ENCODE measurements around the gene METTL25.

The METTL25 gene

DNA sequence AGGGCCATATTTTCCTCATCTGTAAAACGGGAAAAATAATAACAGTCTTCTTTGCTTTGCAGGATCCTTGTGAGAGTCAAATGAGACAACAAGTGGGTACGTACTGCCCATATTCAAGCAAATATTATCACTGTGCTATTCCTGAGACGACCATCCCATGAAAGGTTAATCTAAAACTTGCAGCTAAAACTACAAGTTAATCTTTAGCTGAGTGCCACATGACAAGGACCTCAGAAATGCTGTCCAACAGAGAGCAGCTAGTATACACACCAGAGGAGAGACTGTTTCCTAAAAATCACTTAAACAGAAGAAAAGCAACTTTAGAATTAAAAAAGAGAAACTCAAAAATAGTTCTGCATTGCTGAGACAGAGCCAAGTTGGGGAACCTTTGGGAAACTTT is 165.7 kb downstream of the METTL25 start:
- TF ChIP-seq EZH2phosphoT487 (IDR thresholded peaks at IDR 0.05; ENCODE audit: low read depth) = no peak
- TF ChIP-seq, protein P1, sequence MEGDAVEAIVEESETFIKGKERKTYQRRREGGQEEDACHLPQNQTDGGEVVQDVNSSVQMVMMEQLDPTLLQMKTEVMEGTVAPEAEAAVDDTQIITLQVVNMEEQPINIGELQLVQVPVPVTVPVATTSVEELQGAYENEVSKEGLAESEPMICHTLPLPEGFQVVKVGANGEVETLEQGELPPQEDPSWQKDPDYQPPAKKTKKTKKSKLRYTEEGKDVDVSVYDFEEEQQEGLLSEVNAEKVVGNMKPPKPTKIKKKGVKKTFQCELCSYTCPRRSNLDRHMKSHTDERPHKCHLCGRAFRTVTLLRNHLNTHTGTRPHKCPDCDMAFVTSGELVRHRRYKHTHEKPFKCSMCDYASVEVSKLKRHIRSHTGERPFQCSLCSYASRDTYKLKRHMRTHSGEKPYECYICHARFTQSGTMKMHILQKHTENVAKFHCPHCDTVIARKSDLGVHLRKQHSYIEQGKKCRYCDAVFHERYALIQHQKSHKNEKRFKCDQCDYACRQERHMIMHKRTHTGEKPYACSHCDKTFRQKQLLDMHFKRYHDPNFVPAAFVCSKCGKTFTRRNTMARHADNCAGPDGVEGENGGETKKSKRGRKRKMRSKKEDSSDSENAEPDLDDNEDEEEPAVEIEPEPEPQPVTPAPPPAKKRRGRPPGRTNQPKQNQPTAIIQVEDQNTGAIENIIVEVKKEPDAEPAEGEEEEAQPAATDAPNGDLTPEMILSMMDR (IDR thresholded peaks at IDR 0.05; ENCODE audit: low read depth, low read length) = no peak
- Histone ChIP-seq H3K27ac (ENCODE audit: low read length) (no peak overlapping the region), H3K36me3 (replicated peaks; ENCODE audit: low read depth, low read length) (no peaks in the 10 kb centered on the region), H3K79me2 (ENCODE audit: low read length) (no peaks in the 10 kb centered on the region), H3K4me1 (ENCODE audit: low read length) (peaks cover 15% of the 10 kb centered on the region; the same call in 1 of the 2 replicates), H3K4me2 (ENCODE audit: low read length) (peak overlapping the region; percentile 45), H4K20me1 (ENCODE audit: insufficient read depth, low read length) (no peaks in the 10 kb centered on the region), H3K9ac (ENCODE audit: low read length) (no peak overlapping the region), H3K27me3 (ENCODE audit: low read depth, low read length) (0 out of 2 replicates have a peak, but pooled peaks cover 3% of the 10 kb centered on the region), H3K9me3 (ENCODE audit: insufficient read depth, low read length) (no peaks in the 10 kb centered on the region), H2AFZ (ENCODE audit: low read depth, low read length) (peak overlapping the region; percentile 75), H3K4me3 (ENCODE audit: low read length) (no peak overlapping the region)

DNA sequence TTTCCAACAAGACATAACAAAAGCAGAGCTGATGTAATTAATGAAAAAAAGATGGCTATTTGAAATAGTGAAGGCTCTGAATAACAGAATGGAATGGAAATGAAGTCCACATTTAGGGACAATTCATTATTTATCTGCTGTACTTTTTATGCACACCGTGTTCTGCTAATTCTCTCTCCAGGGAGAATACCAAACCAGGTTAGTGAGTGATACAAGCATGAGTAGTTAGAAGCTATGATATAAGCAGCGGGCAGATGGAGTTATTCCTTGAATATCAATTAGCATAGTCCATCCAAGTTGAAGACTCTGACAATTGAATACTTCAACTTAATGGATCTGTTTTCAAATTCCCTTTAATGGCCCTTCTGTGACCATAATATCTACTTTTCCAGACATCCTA is 166.3 kb downstream of the METTL25 start:
- Histone ChIP-seq H3K4me1 (ENCODE audit: low read length) (peaks cover 12% of the 10 kb centered on the region; the same call in 1 of the 2 replicates), H3K79me2 (ENCODE audit: low read length) (no peaks in the 10 kb centered on the region), H3K27me3 (ENCODE audit: low read depth, low read length) (0 out of 2 replicates have a peak, but pooled peaks cover 3% of the 10 kb centered on the region), H4K20me1 (ENCODE audit: insufficient read depth, low read length) (no peaks in the 10 kb centered on the region), H3K4me2 (ENCODE audit: low read length) (peak overlapping the region; percentile 45; the same call in 1 of the 2 replicates), H3K9ac (ENCODE audit: low read length) (no peak overlapping the region), H3K27ac (ENCODE audit: low read length) (no peak overlapping the region), H3K4me3 (ENCODE audit: low read length) (no peak overlapping the region), H3K36me3 (replicated peaks; ENCODE audit: low read depth, low read length) (no peaks in the 10 kb centered on the region), H3K9me3 (ENCODE audit: insufficient read depth, low read length) (no peaks in the 10 kb centered on the region), H2AFZ (ENCODE audit: low read depth, low read length) (peak overlapping the region; percentile 75; the same call in 1 of the 2 replicates)
- TF ChIP-seq, protein P1 (IDR thresholded peaks at IDR 0.05; ENCODE audit: low read depth, low read length) = no peak
- no peak for TF ChIP-seq EZH2phosphoT487 (IDR thresholded peaks at IDR 0.05; ENCODE audit: low read depth)

DNA sequence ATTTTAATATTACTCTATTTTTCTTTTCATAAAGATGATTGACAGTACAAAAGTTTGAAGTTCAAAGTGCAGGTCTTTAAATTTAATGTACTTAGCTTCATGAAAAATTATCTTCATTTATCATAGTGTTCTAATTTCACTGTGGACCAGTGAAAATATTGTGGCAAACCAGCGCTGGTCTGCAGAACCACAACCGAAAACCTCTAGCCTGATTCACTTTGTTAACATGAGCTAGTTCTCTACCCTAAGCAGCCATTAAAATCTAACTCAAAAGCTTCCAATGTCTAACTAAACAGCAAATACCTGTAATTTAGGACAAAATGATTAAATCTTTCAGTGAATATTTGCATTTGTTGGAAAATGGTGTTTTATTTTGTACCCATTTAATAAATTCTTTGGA is 167.3 kb downstream of the METTL25 start:
- H3K36me3 ChIP-seq (replicated peaks; ENCODE audit: low read depth, low read length) = no peaks in the 10 kb centered on the region
- H3K9ac ChIP-seq (ENCODE audit: low read length) = no peak overlapping the region
- H3K4me2 ChIP-seq (ENCODE audit: low read length) = no peak overlapping the region
- no peaks in the 10 kb centered on the region for H3K79me2 ChIP-seq (ENCODE audit: low read length)
- 0 out of 2 replicates have a peak, but pooled peaks cover 3% of the 10 kb centered on the region for H3K27me3 ChIP-seq (ENCODE audit: low read depth, low read length)
- no peaks in the 10 kb centered on the region for H3K9me3 ChIP-seq (ENCODE audit: insufficient read depth, low read length)
- no peak overlapping the region for H3K4me3 ChIP-seq (ENCODE audit: low read length)
- H3K27ac ChIP-seq (ENCODE audit: low read length) = no peak overlapping the region
- H2AFZ ChIP-seq (ENCODE audit: low read depth, low read length) = no peak overlapping the region
- no peaks in the 10 kb centered on the region for H4K20me1 ChIP-seq (ENCODE audit: insufficient read depth, low read length)
- H3K4me1 ChIP-seq (ENCODE audit: low read length) = peaks cover 10% of the 10 kb centered on the region; the same call in 1 of the 2 replicates
- TF ChIP-seq EZH2phosphoT487 (IDR thresholded peaks at IDR 0.05; ENCODE audit: low read depth) = no peak
- TF ChIP-seq, protein P1 (IDR thresholded peaks at IDR 0.05; ENCODE audit: low read depth, low read length) = no peak

DNA sequence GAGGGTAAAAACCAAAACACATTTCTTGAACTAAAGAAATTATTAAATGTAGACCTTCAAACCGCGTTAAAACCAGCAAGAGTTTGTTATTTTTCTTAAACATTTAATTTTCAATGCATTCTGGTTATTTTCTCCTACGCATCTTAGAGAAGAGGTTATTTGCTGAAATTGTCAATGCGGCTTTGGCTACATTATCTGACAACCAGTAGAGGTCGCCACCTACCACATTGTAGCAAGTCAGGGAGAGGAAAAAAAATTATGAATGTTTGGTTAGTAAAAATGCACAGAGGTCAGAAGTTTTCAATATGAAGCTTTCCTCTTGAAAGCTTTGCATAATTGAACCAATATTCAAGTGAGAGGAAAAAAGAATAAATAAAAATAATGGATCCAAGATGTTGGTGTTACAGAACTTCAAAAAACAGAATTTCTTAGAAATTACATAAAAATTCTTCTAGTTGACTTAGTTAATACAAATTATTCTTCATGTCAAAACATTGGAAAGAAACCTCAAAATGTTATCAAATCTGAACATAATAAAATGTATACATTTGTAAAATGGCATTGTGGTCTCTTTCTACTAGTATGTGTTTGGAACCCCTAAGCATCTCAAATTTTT is 168.9 kb downstream of the METTL25 start:
- H3K4me1 ChIP-seq (ENCODE audit: low read length) = peaks cover 10% of the 10 kb centered on the region; the same call in 1 of the 2 replicates
- H3K9ac ChIP-seq (ENCODE audit: low read length) = no peak overlapping the region
- no peaks in the 10 kb centered on the region for H3K79me2 ChIP-seq (ENCODE audit: low read length)
- no peaks in the 10 kb centered on the region for H4K20me1 ChIP-seq (ENCODE audit: insufficient read depth, low read length)
- H3K36me3 ChIP-seq (replicated peaks; ENCODE audit: low read depth, low read length) = no peaks in the 10 kb centered on the region
- H3K27ac ChIP-seq (ENCODE audit: low read length) = no peak overlapping the region
- H3K9me3 ChIP-seq (ENCODE audit: insufficient read depth, low read length) = no peaks in the 10 kb centered on the region
- peak overlapping the region; percentile 46 for H3K4me2 ChIP-seq (ENCODE audit: low read length)
- H2AFZ ChIP-seq (ENCODE audit: low read depth, low read length) = no peak overlapping the region
- no peak for TF ChIP-seq EZH2phosphoT487 (IDR thresholded peaks at IDR 0.05; ENCODE audit: low read depth)
- TF ChIP-seq, protein P1 (IDR thresholded peaks at IDR 0.05; ENCODE audit: low read depth, low read length) = peak; percentile 92
- H3K4me3 ChIP-seq (ENCODE audit: low read length) = no peak overlapping the region
- 0 out of 2 replicates have a peak, but pooled peaks cover 3% of the 10 kb centered on the region for H3K27me3 ChIP-seq (ENCODE audit: low read depth, low read length)

All from OCI-LY3 (cell line).